Measurements from ENCODE around the gene DPH3.

Gene DPH3

DNA sequence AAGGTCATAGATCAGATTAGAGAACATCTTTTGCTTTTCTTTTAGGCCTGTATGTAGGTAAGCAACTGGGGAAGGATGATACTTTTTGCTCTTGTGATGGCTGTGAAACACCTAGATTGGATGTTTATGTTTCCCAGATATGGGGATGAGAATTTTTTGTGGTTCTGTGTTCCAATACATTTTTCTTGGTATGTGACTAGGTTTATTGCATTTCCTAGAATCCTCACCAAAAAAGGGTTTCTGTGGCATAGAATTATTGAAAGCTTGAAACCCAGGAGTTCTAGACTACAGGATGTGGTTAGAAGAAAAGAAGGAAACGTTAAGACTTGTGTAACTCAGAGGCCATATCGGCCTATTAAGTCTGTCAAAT, 26.1 kb upstream of the DPH3 start:
- DNase-seq (ENCODE audit: low read depth, low spot score) = no peak

DNA sequence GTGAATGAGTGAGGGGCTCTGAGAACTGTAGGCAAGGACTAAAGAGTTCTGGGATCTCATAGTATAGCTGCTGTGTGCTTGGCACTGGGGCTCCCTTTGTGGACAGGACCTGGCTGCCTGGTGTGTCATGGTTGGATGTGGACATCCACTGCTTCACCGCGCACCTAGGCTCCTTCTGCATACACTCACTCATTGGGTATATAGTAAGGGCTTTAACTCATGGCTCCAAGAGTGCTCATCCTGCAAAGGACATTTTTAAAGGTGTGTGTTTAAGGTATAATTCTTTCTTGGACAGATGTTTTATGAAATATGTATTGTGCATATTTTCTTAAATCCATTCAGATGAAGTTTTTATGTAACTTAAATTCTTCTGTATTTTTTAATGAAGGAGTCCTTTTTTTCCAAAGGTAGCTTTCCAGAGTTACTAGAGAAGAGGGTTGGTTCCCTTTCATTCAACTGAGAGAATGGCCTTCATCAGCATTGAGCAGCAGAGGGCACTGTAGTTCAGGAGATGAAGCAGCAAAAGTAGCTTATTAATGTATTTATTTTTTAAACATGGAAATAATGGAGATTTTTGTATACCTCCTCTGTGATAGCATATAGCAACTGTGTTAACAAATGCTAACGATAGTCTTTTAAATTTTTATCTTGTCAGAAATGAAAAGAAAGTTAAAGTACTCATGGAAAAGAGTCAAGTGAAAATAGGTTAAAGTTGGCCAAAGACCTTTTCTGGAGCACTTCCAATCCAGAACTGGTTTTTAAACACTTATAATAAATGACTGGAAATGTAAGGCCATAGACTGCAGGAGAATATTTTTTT, 25.5 kb upstream of the DPH3 start:
- peak; percentile 42 for DNase-seq (ENCODE audit: low read depth, low spot score)

DNA sequence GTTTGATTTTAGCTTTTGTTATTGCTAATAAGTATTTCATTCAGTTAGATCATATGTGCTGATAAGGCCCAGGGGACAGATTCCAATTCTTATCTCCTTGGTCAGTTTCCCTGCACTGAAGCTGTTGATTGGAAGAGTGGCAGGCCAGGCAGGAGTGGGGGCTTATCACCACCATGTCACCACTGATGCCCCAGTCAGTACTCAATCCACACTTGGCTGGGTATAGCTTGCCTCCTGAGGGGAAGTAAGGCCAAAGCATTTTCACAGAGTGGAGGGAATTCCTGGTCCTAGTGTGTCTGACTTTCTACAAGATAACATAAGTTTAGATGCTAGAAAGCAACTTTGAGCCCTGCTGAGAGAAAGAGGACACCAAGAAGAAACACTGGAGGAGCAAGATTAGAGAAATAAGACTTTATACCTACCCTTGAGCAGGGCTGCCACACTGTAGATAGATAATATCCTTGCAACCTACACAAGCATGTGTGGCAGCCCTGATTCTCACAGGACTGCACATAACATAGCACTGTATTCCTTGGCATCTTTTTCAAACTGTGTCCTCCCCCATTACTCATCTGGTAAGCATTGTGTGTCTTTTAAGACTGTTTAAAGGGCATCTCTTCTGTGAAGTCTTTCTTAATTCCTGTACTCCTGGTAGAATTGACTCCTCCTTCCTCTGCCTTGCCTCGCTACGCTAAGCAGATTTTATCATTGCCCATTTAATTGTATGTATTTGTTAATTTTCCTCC, 24.6 kb upstream of the DPH3 start:
- no peak for DNase-seq (ENCODE audit: low read depth, low spot score)

DNA sequence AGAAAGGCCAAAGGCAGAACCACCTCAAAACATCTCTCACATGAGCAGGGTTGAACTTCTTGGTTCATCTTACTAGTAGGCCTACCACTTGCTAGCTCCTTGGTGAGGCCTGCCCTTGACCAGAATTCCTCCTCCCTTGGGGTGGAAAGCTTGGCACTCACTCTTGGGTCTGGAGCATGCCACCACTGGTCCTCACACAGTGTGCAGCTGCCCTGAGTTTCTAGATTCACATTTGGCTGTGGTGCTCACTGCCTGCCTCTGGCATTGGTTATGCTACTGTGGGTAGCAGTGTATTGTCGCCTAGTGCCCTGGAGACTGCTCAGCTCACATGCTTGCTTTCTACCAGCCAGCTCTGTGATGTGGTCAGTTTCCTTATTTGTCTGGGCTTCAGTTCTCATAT, 23.9 kb upstream of the DPH3 start:
- DNase-seq (ENCODE audit: low read depth, low spot score) = no peak

DNA sequence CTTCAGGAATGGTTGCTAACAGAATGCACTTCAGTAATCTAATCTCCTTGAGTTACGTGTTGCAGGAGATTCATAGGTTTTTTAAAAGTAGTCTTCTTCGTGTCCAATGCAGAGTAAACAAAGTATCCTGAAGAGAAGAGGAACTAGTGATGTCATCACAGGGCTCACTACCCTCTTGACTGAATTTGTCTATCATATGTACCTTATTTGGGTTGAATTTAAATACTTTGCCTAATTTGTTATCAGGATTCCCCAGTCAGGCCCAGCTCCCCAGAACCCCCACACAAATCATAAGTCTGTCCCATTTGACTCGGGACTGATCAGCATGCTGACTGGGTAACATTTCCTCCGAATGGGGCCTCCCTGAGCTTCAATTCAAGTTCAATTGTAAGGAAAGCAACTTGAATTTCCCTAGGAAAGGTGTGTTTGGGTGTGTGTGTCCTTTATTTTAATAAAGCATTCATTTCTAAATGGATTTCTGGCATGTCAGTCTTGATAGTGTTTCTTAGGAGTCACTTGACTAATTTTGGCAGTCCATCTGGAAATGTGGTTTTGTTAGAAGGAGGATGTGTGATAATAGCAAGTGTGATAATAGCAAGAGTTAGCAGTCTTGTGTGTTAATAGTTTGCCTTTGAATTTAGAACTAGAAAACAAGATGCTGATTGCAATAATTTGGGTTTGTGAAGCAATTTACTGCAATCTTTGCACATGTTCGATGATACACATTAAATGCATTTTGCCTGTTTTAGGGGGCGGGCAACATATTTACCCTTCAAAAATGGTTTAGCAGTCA, 22.2 kb upstream of the DPH3 start:
- no peak for DNase-seq (ENCODE audit: low read depth, low spot score)

DNA sequence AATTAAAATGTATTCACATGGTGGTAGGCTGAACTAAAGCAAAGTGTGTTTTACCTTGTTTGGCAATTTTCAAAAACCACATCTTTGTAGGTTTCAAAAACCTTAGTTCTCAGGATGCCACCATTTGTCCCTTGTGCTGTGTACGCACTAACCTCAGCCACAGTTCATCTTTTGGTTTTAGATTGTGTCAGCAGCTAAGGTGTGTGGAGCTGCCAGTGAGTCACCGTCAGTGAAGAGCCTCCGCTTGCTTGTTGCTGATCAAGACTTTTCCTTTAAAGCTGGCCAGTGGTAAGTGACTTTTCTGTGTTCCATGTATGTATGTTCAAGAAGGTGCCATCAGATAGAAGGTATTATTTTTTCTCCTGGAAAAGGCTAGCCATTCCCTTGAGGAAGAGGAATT, 21.4 kb upstream of the DPH3 start:
- DNase-seq (ENCODE audit: low read depth, low spot score) = peak; percentile 45

DNA sequence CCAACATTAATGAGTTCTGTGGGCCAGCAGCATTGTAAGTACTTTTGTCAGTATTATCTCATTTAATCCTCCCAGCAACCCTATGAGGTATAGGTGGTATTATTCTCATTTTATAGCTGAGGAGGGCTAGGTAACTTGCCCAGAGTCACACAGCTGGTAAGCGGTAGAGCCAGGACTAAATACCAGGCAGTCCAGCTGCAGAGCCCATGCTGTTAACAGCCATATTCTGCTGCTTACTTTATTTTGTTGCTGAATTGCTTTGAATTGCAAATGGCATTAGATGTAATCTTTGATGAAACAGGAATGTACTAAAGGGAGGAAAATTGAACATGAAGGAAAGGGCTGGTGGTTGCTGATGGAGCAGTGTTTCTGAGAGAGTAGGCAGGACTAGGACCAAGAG, 19.9 kb upstream of the DPH3 start:
- DNase-seq (ENCODE audit: low read depth, low spot score) = no peak

DNA sequence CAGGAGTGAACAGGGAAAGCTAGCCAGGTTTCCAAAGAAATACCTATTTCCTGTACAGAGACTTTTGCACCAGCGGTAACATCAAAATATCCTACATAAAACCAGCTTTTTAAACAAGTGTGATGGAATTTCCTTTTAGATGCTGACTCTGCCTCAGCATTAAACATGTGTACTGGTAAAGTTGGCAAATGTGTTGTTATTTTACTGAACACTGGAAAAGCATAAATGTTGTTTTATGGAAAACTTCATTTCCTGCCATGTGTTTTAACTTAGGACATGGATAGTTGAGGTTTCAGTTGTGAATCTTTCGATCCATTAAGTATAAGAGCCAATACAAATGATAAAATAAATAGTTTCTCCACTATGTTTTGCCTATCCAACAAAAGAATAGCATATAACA, 15.9 kb upstream of the DPH3 start:
- no peak for DNase-seq (ENCODE audit: low read depth, low spot score)

DNA sequence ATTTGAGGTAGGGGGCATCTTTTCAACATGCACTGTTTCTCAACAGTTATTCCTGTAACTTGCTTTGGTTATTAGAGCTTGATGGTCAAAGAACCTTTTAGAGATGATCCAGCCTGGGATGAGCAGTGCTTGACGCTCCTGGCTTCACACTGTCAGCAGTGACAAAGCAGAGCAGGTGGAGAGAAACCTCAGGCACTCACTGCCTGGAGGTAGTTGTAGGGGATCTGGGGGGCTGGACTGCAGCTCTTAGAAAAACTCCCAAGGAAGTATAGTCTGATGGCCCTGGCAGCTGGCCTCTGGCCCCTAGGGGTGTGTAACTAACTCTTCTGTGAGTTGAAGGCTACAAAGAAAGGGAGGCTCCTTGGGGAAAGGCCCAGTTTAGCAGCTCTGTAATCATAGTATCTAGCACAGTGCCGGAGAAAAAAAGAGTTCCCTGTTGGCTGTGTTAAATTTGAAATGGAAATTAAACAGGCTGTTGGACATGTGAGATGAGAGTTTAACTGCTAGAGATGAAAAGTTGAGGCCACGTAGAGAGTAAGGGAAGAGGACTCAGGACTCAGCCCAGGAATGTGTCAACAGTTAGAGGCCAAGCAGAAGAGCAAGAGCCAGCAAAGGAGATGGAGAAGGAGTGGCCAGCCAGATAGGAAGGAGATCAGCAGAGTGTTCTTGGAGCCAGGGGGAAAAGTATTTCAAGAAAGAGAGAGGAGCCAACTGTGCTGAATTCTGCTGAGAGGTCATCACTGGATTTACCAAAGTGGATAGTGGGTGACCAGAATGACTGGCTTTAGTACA, 14.5 kb upstream of the DPH3 start:
- no peak for DNase-seq (ENCODE audit: low read depth, low spot score)

DNA sequence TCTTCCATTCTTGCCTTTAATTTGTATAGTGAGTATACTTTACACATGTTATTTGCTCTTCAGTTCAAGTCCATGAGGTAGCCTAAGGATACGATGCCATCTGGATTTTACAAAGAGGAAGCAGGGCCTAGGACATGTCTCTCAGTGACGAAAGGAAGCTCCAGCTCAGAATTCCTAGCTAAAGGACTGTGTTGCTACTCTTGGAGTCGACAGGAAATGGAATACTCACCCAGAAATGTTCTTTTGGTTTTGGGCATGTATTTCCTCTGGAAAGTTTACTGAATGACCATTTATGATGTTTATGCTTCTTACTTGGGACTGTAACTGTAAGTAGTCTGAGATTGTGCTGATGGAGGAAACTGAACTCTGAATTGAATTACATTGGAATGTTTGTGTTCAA, 12.7 kb upstream of the DPH3 start:
- DNase-seq (ENCODE audit: low read depth, low spot score) = no peak

DNA sequence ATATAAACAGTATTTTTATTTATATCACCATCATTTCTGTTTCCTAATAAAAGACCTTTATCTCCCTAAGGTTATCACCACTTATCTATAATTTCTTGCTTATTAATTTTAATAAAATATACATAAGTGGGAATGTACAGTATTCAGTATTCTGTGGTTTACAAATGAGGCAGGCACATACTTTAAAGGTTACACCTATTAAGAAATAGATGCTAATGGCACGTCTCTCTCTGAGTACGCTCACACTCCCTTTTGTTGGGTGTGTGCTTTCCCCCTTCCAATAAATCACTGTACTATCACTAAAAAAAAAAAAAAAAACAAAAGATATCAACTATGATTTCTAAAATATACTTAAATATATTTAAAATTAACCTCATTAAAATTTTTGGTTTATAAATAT, 9.1 kb upstream of the DPH3 start:
- DNase-seq (ENCODE audit: low read depth, low spot score) = no peak

DNA sequence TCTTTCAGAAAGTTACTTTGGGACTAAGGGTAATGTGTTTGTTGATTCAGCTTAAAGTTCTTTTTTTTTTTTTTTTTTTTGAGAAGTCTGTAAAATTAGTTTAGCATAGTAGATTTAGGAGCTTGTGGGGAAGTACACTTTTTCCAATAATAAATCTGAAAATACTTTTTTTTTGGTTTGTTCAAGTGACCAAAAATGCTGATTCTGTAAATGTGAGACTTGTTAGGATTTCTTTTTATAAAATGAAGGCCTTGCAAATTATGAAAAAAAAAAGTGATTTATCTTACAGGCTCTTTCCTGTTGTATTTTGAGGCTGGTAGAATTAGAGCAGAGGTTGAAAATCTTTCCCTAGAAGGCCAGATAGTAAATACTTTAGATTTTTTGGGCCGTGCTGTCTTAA, 7.8 kb upstream of the DPH3 start:
- DNase-seq (ENCODE audit: low read depth, low spot score) = no peak

DNA sequence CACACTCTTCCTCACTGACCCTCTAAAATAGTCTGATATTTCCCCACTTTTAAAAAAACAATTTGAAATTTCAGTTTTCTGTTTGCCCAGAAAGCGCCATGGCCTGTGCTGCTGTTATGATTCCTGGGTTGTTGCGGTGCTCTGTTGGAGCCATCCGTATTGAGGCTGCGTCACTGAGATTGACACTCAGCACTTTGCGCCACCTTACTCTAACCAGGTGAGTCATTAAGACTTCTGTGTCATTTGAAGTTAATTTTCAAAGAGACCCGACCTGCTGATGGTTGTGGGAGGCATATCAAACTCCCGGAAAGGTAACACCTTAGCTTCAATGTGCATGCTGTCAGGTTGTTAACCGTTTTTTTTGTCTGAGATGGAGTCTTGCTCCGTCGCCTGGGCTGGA, 6.1 kb upstream of the DPH3 start:
- no peak for DNase-seq (ENCODE audit: low read depth, low spot score)

DNA sequence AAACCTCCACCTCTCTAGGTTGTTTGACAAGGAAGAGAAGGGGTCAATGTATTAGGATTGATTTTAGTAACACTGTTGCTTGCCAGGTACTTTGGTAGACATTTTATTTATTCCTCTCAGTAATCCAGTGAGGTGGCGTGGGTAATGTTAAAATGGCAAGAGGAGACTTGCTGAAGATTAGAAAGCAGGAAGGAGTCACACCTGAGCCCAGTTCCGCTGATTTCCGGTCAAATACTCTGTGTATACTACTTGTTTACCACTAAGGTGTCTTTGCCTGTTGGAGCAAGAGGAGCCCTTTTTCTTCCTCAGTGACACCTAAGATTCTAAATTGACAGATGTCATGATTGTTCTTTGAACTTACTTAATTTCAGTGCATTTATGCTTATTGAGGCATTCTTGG, 2.0 kb upstream of the DPH3 start:
- DNase-seq (ENCODE audit: low read depth, low spot score) = no peak

DNA sequence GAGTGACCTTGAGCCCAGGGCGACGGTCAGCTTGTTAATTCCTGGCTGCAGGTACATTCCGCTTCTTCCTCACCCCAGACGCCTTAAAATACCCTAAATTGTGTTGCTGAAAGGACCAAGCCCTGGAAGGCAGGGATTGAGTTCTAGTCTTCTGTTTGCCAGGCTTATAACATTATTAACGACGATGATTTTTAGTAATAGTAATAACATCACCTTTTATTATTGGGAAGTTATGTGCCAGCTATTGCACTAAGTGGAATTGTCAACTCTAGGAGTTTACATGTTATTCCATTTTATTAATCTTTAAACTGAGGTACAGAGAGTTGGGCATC, 678 bp upstream of the DPH3 start:
- no peak for DNase-seq (ENCODE audit: low read depth, low spot score)

DNA sequence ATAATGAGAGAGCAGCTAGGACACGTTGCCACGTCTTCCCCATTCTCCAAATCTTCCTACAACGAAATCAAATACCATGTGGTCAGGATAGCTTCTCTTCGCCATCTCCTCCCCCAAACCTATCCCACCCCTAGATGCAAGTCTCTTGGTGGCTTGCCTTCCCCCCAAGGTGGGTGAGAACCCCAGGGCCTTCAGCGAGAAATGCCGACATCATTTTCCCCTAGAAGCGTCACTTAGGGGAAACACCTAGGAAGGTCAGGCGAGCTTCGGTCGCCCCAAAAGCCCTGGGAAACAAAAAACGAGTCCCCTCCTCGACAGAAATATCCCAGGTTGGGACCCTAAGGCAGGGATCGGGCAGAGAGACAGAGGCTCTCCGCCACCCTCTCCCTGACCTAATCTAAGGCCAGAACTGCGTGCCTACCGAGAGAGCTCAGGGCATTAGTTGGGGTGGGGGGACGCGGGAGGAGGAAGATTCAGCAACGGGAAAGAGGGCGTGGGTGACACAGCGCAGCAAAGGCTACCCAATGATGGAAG, 502 bp downstream of the DPH3 start:
- DNase-seq (ENCODE audit: low read depth, low spot score) = no peak

DNA sequence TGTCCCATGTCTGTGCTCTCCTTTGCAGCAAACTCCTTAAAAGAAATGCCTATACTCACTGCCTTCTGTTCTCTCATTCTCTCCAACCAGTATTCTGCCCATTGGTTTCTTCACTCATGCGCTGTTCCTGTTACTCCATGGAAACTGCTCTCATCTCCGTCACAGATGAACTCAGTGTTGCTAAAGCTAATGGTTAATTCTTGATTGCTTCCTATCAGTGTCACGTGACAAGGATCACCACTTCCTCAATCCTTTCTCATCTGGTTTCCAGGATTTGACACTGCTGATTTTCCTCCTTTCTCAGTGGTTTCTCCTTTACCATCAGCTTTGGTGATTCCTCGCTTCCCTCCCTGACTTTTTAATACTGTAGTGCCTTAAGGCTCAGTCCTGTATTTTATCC, 2.6 kb downstream of the DPH3 start:
- no peak for DNase-seq (ENCODE audit: low read depth, low spot score)

DNA sequence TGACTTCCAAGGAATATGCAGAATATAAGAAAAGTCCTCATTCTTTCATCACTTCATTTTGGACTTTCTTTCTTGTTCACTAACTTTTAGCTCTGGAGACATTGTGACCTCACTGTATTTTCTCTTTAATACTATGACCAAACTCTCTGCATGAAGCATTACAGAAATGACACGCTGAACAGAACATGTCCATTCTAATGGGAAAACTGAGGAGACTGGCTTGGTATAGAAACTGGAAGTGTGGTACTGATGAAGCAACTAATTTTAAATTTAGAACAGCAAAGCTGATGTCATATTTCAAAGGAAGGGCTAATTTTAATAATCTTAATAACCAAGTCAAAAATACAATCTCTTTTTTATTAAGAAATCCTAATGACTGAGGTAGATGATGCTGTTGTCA, 4.7 kb downstream of the DPH3 start:
- DNase-seq (ENCODE audit: low read depth, low spot score) = no peak

DNA sequence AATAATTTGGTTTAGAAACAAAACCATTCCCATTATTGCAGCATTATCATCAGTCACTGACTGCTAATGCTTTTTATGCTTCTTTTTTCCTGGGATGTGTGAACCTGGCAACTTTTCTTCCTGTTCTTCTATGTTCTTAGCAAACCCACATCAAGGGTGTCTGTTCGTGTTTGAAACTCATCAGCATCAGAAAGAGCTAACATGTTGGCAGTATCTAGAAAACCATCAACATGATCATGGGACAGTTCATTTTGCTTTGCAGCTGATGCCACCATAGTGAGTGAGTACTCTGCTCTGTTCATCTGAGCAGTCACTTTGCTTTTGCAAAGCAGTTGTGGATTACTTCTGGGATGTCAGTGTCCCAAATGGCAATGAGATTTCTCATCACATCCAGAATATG, 5.9 kb downstream of the DPH3 start:
- no peak for DNase-seq (ENCODE audit: low read depth, low spot score)

DNA sequence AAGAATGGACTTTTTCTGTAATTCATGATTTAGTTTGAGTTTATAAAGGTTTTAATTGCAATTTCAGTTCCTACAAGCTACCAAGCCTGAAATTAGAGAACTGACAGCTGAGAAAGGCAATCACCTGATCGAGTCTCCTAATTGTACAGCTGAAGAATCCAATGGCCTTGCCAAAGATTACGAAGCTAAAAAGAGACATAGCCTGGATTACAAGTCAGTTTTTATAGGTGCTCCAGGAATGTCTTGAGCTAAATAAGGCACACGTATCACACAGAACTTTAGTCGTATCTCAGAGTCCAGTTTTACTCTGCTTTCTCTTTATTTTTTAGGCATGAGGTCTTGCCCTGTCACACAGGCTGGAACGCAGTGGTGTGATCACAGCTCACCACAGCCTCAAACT, 6.6 kb downstream of the DPH3 start:
- no peak for DNase-seq (ENCODE audit: low read depth, low spot score)

DNA sequence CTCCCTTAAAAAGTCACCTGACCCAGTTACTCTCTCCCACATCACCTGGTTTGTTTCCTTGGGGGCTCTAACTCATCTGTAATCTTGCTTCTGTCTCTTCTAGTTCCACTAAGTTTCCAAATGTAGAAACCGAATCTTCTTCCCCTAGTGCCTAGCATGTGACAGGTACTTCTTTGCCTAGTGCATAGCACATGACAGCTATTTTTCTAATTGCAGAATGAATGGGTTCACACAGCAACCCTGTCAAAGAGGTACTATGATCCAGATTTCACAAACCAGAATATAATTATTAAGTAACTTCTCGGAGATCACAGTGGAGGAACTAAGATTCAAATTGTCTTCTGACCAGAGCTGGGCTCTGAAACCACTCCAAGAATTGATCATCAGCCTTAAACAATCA, 7.4 kb downstream of the DPH3 start:
- DNase-seq (ENCODE audit: low read depth, low spot score) = no peak

DNA sequence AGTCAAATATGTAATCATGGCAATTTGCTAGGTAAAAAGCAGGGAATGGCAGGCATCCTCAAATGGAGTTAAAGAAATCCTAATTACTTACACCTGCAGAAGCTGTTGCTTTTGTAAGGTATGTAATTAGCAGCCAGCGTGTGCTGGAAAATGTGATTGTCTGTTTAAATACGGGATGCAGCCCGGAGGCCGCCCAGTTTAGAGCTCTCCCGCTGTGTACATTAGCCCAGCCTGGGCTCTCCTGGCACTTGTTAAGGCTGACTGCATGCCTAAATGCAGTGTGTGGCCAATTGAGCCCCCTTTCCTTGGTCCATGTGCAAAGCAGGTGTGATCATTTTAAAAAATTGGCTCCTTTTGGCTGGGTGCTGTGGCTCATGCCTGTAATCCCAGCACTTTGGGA, 9.0 kb downstream of the DPH3 start:
- no peak for DNase-seq (ENCODE audit: low read depth, low spot score)
